Right lung (tissue), 5 donors: ENCODE results near the gene ARG2. TPM values are rescaled to one million over a fixed set of nuclear protein-coding genes. Genes with fewer than 3 reads are reported as not detected.

Source experiments
- DNase-seq, 2 donors: peaks; one replicate each; pipeline ENCODE4 v3.0.0-alpha.2; 2013
- polyA plus RNA-seq, 5 donors: library from polyadenylated mRNA; unstranded; fragments of 120-200 nt; gene quantifications; one replicate each; pipeline versions ENCODE4 v1.2.1 to v1.2.3, GENCODE V29; 2013; ENCODE audit warnings: inconsistent platforms in 1 of 5, low replicate concordance in 1 of 5; ENCODE audit not compliant: insufficient read length in 5 of 5, insufficient read depth in 1 of 5

The ARG2 gene
- polyA plus RNA-seq, 5 donors = 1.7 to 3.4 (median 2.1) TPM

DNA sequence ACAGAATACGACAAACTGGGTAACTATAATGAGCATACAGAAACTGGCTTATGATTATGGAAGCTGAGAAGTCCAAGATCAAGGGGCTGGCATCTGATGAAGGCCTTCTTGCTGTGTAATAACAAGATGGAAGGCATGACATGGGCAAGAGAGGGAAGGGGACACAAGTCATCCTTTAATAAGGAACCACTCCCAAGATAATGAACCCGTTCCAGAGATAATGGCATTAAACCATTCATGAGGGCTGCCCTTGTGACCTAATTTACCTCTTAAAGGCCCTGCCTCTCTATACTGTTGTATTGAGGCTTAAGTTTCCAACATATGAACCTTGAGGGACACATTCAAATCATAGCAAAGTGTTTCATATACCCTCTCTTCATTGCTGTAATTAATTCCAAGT is 59.3 kb downstream of the ARG2 start:
- no peak for DNase-seq

DNA sequence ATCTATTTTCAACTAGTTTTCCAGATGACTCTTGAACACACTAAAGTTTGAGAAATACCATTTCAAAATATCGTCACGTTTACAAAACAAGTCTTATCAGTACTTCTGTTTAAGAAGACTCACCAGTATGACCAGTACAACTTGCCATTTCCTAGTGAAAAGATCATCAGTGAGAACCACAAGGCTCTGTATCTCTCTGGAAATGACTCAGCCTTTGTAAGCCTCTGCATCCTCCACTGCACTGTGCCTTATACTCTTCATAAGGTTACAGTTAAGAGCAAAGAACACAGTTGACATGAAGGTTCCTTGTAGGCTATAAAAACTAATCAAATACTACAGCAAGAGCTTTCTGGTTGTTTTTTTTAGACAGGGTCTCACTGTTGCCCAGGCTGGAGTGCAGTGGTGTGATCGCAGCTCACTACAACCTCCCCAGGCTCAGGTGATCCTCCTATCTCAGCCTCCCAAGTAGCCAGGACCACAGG is 60.4 kb downstream of the ARG2 start:
- DNase-seq = no peak

DNA sequence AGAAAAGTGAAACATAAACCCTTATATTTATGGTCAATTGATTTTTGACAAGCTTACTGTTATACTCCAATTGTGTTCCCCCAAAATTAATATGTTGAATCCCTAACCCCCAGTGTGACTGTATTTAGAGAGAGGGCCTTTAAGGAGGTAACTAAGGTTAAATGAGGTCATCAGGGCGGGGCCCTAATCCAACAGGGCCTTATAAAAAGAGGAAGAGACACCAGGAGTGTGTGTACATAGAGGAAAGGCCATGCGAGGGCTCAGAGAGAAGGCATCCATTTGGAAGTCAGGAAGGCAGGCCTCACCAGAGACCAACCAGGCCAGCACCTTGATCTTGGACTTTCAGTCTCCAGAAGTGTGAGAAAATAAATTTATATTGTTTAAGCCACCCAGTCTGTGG is 61.2 kb downstream of the ARG2 start:
- no peak for DNase-seq

DNA sequence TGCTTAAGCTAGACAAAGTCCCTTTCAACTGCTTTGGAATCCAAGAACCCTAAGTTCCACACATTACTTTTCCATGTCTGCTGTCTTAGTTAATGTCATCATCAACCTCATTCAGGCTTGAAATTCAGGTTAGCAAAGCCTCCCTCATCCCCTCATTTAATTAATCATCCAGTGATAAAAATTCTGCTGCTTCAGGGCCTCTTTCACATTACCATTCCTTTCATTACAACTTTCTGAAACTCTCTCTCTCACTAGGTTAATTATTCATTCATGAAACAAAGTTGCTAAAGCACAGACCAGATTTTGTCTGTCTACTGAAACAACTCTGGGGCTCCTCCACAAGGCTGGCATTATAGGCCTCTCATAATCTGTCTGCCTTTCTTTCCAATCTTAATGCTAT is 64.1 kb downstream of the ARG2 start:
- no peak for DNase-seq

DNA sequence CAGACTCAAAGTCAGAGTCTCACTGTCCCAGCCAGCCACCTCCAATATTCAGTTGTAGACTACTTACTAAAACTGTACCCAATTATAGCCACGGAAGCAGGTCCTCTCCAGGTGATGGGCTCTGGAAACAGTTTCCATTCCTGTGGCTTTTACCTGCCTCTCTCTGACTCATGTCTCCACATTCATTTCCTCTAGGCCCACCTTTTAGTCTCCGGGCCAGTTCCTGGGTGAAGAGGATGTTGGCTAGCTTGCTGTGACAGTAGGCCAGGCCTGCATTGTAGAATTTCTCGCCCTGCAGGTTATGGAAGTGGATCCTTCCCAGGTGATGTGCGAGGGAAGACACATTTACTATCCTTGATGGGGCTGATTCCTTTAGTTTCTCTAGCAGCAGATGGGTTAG is 70.3 kb downstream of the ARG2 start:
- DNase-seq = no peak

DNA sequence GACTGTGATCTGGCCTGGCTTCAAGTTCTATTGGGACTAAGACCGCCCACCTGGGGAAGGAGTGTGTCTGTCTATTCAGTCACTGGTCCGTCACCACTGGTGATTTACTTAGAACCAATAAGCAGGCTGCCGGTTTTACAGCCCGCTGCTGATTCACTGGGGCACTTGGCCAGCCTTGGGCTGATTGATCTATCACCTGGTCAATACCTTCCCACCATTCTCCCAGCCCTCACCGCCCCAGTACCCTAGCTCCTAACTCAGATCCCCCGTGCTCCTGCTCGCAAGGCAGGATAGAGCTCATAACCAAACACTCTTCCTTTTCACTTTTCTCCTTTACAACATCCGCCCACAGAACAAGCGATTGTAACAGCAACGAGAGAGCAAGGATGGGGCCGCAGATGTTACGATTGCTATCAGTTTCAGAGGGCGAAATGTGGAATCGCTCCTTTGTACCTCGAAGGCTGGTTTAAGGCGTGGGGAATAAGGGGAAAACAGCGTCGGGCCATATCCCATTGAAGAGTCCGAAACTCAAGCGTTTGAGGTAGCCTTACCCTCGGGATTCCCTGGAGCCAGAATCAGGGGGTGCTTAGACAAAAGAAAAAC is 75.2 kb downstream of the ARG2 start:
- peak; percentile 48 to 49 for DNase-seq

DNA sequence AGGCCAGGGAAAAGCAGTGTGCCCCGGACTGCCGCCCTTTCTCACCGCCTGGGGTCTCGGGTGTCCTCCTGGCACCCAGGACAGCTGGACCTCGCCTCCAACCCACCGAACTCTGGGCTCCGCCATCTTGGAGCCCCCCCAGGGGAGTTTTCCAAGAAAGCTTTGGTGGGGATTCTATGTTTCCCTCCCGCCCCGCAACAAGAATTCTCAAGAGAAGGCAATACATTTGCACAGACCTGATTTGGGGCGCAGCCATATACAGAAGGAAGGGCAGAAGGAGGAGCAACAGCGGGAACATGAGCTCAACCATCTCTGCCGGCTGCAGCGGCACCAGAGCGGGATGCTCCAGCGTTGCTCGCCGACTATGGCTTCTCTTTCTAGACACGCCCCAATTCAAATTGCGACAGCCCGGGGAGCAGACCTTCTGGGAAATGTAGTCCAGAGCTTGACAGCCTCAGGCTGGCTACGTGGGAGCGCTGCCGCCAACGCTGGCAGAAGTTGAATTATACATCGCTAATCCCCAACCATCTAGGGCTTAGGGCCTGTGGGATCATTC is 75.8 kb downstream of the ARG2 start, which contains the start of gene RDH11:
Gene RDH11, minus strand, starts transcription at position 371 of the 556 bp plus-strand sequence. Its CDS starts 61 bp downstream, at position 310.
- peak; percentile 84 to 86 for DNase-seq

DNA sequence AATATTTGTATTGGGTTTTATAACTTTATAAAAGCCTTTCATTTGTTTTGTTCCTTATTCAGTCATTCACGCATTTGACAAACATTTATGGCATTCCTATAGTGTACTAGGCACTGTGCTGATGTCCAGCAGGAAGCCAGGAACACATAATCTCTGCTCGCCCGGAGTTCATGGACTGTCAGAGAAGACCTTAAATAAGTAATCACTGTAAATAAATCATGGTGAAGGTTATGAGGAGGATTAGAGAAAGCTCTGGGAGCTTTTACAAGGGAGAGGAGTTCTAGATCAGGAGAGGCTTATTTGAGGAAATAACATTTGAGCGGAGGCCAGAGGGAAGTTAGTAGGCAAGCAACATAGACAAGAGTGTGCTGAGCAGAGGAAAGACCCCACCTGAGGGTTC is 77.3 kb downstream of the ARG2 start:
- DNase-seq = no peak

DNA sequence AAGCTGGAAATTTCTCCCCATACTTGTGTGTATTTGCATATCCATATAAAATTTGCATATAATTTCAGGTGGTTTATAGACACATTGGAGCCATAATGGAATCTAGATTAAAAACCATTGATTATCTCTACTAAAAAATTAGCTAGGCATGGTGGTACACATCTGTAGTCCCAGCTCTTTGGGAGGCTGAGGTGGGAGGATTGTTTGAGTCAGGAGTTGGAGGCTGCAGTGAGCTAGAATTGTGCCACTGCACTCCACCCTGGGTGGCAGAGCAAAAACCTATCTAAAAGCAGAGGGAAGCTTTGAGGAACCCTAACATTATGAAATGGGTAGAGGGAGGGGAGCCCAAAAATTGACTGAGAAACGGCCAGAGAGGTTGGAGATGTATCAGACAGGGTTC is 78.5 kb downstream of the ARG2 start:
- DNase-seq = no peak

Other genes with a start within 250 kb of the ARG2 start
- 1 to 10 TPM; 2.8 to 7.1 (median 3.8) TPM for gene PLEK2, start 207.8 kb upstream of the ARG2 start, polyA plus RNA-seq
- under 1 TPM; 0.46 to 0.94 (median 0.74) TPM for gene TMEM229B, start 131.2 kb upstream of the ARG2 start, polyA plus RNA-seq
- 10 to 100 TPM in 4 of 5 donors, 1 to 10 TPM in 1; 8.5 to 17.0 (median 11.9) TPM for gene PLEKHH1, start 86.6 kb upstream of the ARG2 start, polyA plus RNA-seq
- gene PIGH, start 19.7 kb upstream of the ARG2 start, polyA plus RNA-seq = 10 to 100 TPM; 24.1 to 25.4 (median 24.8) TPM
- gene VTI1B, start 54.7 kb downstream of the ARG2 start, polyA plus RNA-seq = 10 to 100 TPM; 78.8 to 93.4 (median 85.8) TPM
- gene RDH11, start 75.8 kb downstream of the ARG2 start, polyA plus RNA-seq = 10 to 100 TPM; 59.2 to 70.9 (median 66.4) TPM
- gene RDH12, start 82.0 kb downstream of the ARG2 start, polyA plus RNA-seq = under 1 TPM; 0.19 to 0.77 (median 0.37) TPM
- gene ZFYVE26, start 196.7 kb downstream of the ARG2 start, polyA plus RNA-seq = 10 to 100 TPM; 11.0 to 19.3 (median 16.4) TPM
- 10 to 100 TPM in 4 of 5 donors, 1 to 10 TPM in 1; 8.1 to 15.5 (median 11.8) TPM for gene RAD51B, start 199.9 kb downstream of the ARG2 start, polyA plus RNA-seq